Adipose tissue (tissue), 3 donors: ENCODE measurements around the gene APH1B. TPM values are rescaled to one million over a fixed set of nuclear protein-coding genes. Genes with fewer than 3 reads are reported as not detected.
"Not testable (repeated sequence)": the region's sequence is repeated elsewhere in the genome, so short reads cannot be mapped to it uniquely, and the experiment has no call there.

Experiments used
- H3K27ac ChIP-seq: one replicate; pipeline ENCODE4 v1.5.1; 2013; ENCODE audit warnings: low read depth, low read length
- WGBS, 3 donors: extraction: QIAGEN DNeasy Blood & Tissue Kit; methylation state at CpG; one replicate each; pipeline ENCODE4 v1.1.7; 2013; 5-methylcytosine and 5-hydroxymethylcytosine counted together
- polyA plus RNA-seq, 3 donors: library from polyadenylated mRNA; stranded (reverse); fragments of 200-250 nt; gene quantifications; one replicate each; pipeline ENCODE4 v1.2.3, GENCODE V29; 2013
- donor health status: healthy with polysubstance abuse.
- donor health status: Bipolar disorder and iron deficiency.
- donor health status: healthy.

Gene APH1B
- 1 to 10 TPM; 2.6 to 7.9 (median 7.4) TPM for polyA plus RNA-seq

GRCh38 chr15:63277038-63277892, at the start of gene APH1B:
APH1B (plus strand) TSS chr15:63277605; CDS start chr15:63277624, 19 bp downstream.
- H3K27ac ChIP-seq, result no peak within 1 kb of the TSS
- 0 to 1% (median 1%) methylated on average over 57 to 94 of the region's 102 CpGs for WGBS, 3 donors

DNA sequence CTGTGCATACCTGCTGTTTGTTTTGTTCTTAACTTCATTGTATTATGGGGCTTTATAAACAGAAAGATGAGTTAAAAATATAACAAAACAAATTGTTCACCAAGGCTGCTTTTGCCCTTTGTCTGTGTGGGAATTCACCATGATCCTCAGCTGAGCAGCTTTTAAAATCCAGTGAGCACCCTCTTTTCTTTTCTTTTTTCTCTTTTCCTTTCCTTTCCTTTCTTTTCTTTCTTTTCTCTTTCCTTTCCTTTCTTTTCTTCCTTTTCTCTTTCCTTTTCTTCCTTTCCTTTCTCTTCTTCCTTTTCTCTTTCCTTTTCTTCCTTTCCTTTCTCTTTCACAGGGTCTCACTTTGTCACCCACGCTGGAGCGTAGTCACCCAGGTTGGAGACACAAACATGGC, 49.7 kb upstream of the APH1B start:
- H3K27ac ChIP-seq, result no peak overlapping the region
- 96 to 100% (median 96%) methylated on average over 2 of the region's 2 CpGs for WGBS, 3 donors

DNA sequence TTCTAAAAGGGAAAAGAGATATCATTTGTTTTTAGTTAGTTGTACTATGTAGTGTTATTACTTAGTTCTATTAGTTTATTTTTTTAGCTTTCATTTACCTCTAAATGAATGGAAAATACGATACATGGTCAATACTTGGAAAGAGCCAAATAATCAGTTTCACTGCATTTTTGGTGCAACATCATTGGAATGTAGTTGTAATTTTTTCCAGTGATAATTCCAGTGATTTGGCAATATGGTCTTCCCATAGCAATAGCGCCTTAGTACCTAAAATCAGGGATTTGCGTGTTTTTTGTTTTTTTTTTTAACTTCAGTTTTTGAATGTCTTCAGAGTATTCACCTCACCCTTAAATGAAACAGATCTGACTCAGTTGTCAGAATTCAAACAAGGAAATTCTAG, 46.2 kb upstream of the APH1B start:
- no peak overlapping the region for H3K27ac ChIP-seq
- 92 to 97% (median 95%) methylated on average over 3 of the region's 3 CpGs for WGBS, 3 donors

DNA sequence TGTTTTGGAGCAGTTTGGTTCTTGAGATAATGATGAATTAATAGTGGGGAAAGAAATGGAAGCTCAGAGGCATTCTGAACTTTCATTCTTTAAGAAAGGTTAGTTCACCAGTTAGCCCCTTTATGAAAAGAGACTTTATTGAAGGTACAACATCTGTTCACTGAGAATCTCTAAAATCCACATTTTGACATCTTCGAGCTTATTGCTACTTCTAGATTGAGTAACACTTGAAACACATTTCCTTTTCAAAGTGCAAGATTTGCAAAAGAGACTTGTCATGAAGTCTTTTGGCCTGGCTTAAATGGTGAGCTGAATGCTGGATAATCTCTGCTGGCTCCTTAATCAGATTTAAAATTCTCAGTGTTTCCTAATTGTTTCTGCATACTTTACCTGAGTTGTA, 45.7 kb upstream of the APH1B start:
- 23 to 75% (median 38%) methylated on average over 1 of the region's 1 CpG for WGBS, 3 donors
- no peak overlapping the region for H3K27ac ChIP-seq

DNA sequence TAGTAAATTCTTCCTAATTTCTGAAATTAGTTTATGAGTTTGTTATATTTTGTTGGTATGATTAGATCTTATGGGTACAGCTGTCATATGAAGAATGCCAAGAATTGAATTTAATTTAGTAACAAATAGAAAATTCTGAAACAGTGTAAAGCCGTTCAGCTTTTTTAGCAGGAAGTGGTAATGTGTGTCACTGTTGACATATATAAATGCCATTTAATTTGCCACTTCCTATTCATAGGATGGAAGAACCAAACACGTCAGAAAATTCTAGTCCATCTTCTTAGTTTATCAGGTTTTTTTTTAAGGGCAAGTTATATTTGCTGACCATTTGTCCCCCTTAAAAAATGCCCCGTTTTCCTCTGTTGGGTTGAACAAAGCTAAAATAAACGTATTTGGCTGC, 45.0 kb upstream of the APH1B start:
- H3K27ac ChIP-seq, result no peak overlapping the region
- 50 to 83% (median 53%) methylated on average over 4 of the region's 4 CpGs for WGBS, 3 donors

GRCh38 chr15:63232943-63233342, 44.5 kb upstream of the APH1B start:
- 93 to 96% (median 94%) methylated on average over 5 of the region's 5 CpGs for WGBS, 3 donors
- no peak overlapping the region for H3K27ac ChIP-seq

DNA sequence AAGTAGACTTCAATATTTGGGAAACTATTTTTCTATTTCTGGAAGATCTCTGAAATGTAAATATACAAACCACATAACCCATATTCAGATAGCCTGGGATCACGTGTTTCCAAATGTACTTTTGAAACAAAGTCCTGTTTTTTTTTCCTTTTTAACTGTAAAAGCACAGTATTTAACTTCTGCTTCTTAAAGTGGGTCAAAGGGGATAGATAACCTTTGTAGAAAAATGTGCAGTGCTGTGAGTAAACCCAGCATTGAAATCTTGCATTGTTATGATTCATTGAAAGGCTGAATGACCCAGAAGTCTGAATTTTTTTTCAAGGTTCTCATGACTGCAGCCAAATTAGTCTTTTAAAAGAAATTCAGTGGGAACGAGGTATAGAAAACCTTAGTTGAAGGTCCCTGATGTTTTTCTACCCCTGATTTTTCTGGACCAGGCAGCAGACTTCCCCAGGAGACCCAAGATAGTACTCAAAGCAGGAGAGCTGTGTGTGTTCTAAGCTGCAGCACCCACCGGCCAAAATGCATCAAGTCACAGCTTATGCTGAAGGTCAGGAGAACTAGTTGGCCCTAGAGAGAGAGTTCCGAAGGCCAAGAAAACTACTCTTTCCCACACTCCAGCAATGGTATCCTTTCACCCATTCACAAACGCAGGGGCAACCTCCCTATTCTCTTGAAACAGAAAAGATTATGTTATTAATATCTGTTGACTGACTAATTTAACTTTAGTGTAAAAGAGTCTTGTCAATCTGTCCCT, 43.6 kb upstream of the APH1B start:
- no peak overlapping the region for H3K27ac ChIP-seq
- 25 to 37% (median 34%) methylated on average over 5 of the region's 5 CpGs for WGBS, 3 donors

GRCh38 chr15:63234451-63234870, 42.9 kb upstream of the APH1B start:
- H3K27ac ChIP-seq, result no peak overlapping the region
- WGBS, 3 donors, result 36 to 70% (median 40%) methylated on average over 5 of the region's 5 CpGs

GRCh38 chr15:63236272-63236671, 41.1 kb upstream of the APH1B start:
- H3K27ac ChIP-seq, result no peak overlapping the region

GRCh38 chr15:63237086-63237485, 40.3 kb upstream of the APH1B start:
- not testable (repeated sequence) for H3K27ac ChIP-seq
- WGBS, 3 donors, result 64 to 73% (median 67%) methylated on average over 1 of the region's 1 CpG

DNA sequence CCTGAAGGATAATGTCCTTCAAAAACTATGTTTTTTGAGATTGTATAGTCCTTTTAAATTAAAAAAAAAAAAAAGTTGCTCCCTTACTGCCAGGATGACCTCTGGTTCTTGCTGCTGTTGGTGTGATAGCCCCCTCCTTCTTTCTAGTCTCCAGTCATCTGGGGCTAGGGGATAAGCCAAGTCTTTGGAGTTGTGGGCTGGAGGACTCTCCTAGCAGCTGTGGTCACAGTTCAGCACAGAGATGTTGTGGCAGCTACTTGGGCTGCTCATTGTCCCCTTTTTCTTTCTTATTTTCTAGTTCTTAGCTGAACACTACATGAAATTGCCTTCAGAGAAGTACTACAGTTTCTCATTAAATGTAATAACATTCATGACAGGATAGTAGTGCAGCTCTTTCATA, 39.2 kb upstream of the APH1B start:
- no peak overlapping the region for H3K27ac ChIP-seq

- no peak overlapping the region for H3K27ac ChIP-seq
- 38 to 44% (median 39%) methylated on average over 1 of the region's 1 CpG for WGBS, 3 donors
Observed at GRCh38 chr15:63238796-63239195, 38.6 kb upstream of the APH1B start.

DNA sequence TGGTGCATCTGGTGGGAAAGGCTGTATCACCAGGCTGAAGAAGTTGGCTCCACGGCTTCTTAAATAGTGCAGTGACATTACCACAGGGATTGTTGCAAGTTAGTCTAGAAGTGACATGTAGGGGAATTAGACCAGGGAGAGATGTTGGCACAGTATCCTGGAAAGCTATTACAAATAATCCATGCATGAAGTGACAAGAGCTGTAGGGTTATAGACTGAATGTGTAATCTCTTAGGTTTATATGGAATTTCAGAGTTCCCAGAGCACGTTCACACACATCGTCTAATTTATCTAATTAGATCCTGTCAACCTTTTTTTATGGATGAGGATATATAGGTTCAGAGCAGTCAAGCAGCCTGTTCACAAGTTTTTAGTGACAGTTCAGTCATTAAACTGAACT, 37.3 kb upstream of the APH1B start:
- no peak overlapping the region for H3K27ac ChIP-seq
- 88 to 97% (median 90%) methylated on average over 3 of the region's 3 CpGs for WGBS, 3 donors

- no peak overlapping the region for H3K27ac ChIP-seq
- WGBS, 3 donors, result 83 to 100% (median 93%) methylated on average over 1 of the region's 1 CpG
Observed at GRCh38 chr15:63241316-63241715, 36.1 kb upstream of the APH1B start.

- H3K27ac ChIP-seq, result no peak overlapping the region
- 78 to 88% (median 79%) methylated on average over 1 of the region's 1 CpG for WGBS, 3 donors
Observed at GRCh38 chr15:63243101-63243500, 34.3 kb upstream of the APH1B start.

DNA sequence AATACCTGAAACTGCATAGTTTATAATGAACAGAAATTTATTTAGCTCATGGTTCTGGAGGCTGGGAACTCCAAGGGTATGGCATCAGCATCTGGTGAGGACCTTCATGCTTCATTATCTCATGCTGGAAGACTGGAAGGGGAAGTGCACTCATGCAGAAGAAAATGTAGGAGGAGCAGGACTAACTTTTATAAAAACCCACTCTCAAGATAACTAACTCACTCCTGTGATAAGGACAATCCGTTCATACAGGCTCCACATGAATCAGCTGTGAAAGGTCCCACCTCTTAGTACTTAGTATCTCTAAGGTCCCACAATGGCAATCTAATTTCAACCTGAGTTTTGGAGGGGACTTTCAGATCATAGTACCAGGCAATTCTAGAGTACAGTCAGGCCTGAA, 33.6 kb upstream of the APH1B start:
- H3K27ac ChIP-seq, result no peak overlapping the region
- WGBS, 3 donors, result 31 to 75% (median 72%) methylated on average over 1 of the region's 1 CpG

GRCh38 chr15:63244399-63244798, 33.0 kb upstream of the APH1B start:
- H3K27ac ChIP-seq, result no peak overlapping the region
- 23 to 40% (median 39%) methylated on average over 4 of the region's 4 CpGs for WGBS, 3 donors

- peak overlapping the region; percentile 59 for H3K27ac ChIP-seq
- WGBS, 3 donors, result 30 to 54% (median 35%) methylated on average over 5 of the region's 5 CpGs
Observed at GRCh38 chr15:63244976-63245645, 32.3 kb upstream of the APH1B start.
